HG02973 (cell line): ENCODE data around the gene IFIH1.

ENCODE experiments used
- ATAC-seq: cut with Tn5 transposase; IDR thresholded peaks from one replicate; pipeline ENCODE4 v1.9.1; 2021; ENCODE audit warnings: moderate library complexity; ENCODE audit not compliant: unreplicated experiment

Gene IFIH1

GRCh38 chr2:162318328-162319180 lies at the start of gene IFIH1:
Gene IFIH1 (minus strand): TSS chr2:162318684. CDS start chr2:162318307, 377 bp downstream.
- ATAC-seq, result peak; percentile 88

GRCh38 chr2:162365392-162365791 lies 46.9 kb upstream of the IFIH1 start:
- ATAC-seq, result no peak

GRCh38 chr2:162344617-162344950 lies 26.1 kb upstream of the IFIH1 start:
- no peak for ATAC-seq

DNA sequence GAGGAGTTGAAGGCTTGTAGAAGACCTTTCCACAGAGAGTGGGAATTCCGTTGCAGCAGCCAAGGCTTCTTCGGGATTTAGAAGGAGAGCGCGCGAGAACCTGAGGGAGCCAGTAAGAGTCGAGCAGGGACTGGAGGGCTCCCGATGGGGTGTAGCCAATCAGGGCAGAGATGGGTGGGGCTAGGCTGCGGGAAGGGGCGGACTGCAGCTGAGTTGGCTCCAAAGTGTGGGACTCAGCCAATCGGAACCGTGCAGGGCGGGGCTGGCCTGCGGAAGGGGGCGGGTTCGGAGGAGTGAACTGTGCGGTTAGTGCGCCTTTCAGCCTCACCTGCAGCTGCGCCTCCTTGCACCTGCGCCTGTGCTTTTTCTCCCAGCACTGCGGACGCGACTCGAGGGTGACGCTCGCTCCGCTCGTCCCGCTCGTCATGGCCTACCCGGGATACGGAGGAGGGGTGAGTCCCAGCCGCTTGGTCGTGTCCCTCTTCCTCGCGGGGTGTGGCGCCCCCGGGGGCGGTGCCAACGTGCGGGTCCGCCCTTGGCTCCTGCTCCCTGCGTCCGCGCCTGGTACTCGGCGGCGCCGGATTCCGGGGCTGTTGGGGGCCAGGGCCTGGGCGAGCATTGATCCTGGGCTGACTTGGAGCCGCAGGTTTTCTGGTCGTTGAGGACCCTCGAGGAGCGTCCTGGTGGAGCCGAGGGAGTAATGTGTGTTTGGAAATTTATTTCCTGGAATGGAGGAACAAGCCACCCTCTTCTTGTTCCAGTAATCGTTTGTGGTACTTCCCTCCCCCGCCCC lies 25.5 kb upstream of the IFIH1 start, which contains the start of gene GCA:
Gene GCA, plus strand, starts transcription at position 309 of the 793 bp plus-strand sequence. Its CDS starts 117 bp downstream, at position 426.
- ATAC-seq, result peak; percentile 99

- ATAC-seq, result no peak
Measured at GRCh38 chr2:162343492-162343823, 25.0 kb upstream of the IFIH1 start.

- ATAC-seq, result no peak
Measured at GRCh38 chr2:162342841-162343240, 24.4 kb upstream of the IFIH1 start.

GRCh38 chr2:162342321-162342720 lies 23.8 kb upstream of the IFIH1 start:
- ATAC-seq, result no peak

- no peak for ATAC-seq
Measured at GRCh38 chr2:162340822-162341221, 22.3 kb upstream of the IFIH1 start.

- no peak for ATAC-seq
Measured at GRCh38 chr2:162337868-162338267, 19.4 kb upstream of the IFIH1 start.

GRCh38 chr2:162333968-162334367 lies 15.5 kb upstream of the IFIH1 start:
- ATAC-seq, result peak; percentile 61

GRCh38 chr2:162330881-162331280 lies 12.4 kb upstream of the IFIH1 start:
- ATAC-seq, result no peak

DNA sequence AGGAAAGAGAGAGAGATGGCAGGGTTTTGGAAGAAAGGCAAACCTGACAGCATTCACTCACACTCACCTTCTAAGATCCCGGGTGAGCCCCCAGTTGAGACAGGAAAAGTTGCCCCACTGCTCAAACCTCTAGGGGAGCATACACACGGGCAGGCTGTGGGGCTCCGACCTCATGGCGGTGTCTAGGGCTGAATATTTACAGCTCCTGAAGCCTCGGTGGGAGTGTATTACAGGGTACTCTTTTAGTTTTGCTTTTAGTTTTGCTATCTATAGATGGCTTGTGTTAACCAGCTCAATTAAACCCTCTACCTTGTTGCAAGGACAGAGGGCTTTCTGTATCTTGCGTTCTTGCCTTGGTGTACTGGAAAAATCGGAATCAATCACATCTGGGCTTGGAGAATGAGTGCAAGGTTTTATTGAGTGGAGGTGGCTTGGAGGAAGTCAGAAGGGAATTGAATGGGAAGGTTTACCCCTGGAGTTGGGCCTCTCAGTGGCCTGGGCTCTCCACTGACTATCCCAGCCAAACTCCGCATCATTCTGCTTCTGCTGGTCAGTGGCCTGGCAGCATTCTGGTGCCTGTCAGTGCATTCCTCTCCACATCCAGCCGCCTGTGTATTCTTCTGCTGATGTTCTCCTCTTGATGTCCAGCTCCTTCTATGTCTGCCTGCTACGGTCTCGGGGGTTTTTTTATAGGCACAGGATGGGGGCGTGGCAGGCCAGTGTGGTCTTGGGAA lies 10.1 kb upstream of the IFIH1 start:
- ATAC-seq, result peak; percentile 92

- no peak for ATAC-seq
Measured at GRCh38 chr2:162327806-162328205, 9.3 kb upstream of the IFIH1 start.

DNA sequence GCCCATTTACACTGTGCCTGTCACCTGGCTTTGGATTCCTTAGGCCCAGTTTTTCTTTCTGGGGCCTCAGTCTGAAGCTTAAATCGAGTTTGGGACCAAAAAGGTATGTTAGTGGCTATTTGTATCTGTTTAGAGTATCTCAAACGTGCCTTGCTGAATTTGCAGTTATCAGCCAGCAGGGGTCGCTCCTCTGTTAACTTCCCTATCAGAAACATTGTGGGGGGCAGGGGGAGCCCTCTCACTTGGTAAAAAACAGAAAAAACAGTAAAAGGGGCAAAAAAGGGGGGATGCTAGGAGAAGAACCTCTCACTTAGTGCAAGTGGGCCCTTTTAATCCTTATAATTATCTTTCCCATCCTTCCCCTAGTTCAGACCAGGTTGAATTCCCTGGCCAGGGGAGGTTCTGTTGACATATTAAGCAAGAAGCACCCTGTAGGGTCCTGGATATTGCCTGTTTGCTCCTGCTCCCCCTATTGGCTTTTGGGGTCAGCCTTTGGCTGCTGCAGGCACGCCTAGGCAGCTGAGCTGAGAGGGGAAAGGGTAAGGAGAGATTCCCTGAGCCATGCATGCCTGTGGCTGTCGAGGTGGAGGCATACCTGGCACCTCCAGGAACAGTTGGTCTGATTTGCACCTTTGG lies 8.8 kb upstream of the IFIH1 start:
- no peak for ATAC-seq

GRCh38 chr2:162324953-162325352 lies 6.5 kb upstream of the IFIH1 start:
- ATAC-seq, result no peak

- ATAC-seq, result no peak
Measured at GRCh38 chr2:162320864-162321517, 2.5 kb upstream of the IFIH1 start.

- peak; percentile 9 for ATAC-seq
Measured at GRCh38 chr2:162317861-162318327, 590 bp downstream of the IFIH1 start.

DNA sequence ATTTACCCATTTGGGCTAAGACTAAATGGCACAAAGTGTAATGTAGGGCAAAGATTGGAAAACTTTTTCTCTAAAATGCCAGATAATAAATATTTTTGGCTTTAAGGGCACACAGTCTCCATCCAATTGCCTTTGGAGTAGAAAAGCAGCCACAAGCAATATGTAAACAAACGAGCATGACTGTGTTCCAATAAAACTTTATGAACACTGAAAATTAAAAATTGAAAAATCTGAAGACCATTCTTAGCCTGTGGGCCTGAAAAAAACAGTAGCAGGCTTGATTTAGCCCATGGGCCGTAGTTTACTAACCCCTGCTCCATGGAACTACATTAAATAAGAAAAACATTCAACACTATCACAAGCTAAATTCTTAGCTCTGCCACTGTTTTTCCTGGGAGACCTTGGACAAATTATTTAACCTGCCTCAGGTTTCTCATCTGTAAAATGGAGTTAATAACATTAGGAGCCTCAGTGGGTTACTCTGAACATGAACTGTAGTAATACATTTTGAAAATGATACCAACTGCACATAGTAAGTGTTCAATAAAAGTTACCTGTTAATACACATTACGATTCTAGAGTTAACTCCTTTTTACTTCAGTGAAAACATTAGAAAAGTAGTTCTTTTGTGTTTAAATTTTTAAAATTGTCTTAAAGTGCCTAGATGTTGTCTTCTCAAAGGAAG lies 1.3 kb downstream of the IFIH1 start:
- no peak for ATAC-seq

- no peak for ATAC-seq
Measured at GRCh38 chr2:162316590-162316989, 1.9 kb downstream of the IFIH1 start.

GRCh38 chr2:162315938-162316337 lies 2.5 kb downstream of the IFIH1 start:
- ATAC-seq, result no peak
